ENCODE data around the gene HSF4. TPM values are rescaled to one million over a fixed set of nuclear protein-coding genes. Genes with fewer than 3 reads are reported as not detected.

The HSF4 gene
- total and polyA plus RNA-seq, 7 experiments from 2014 or later, result 9.9 to 150 (median 15.5) TPM; not detected in 2

GRCh38 chr16:67188323-67188722, 23.8 kb downstream of the HSF4 start:
- no peaks in the 10 kb centered on the region for H3K27me3 ChIP-seq (ENCODE audit: control insufficient read depth in 2 of 2, insufficient read depth in 2 of 2, low read length in 2 of 2)
- Mint-ChIP-seq H3K9me3 (no peaks in the 10 kb centered on the region), H3K27ac (no peak overlapping the region), H3K27me3 (peaks cover 0 to 15% (median 0%) of the 10 kb centered on the region in 5 donors), H3K4me3 (no peak overlapping the region), H3K4me1 (peaks cover 17 to 35% (median 29%) of the 10 kb centered on the region in 7 donors), H3K36me3 (peaks cover 0 to 5% (median 0%) of the 10 kb centered on the region in 5 donors)
- ATAC-seq, result no peak
- no peak overlapping the region for H3K4me3 ChIP-seq (ENCODE audit: low read length)
- no peak for DNase-seq
- no peaks in the 10 kb centered on the region for H3K9me3 ChIP-seq (ENCODE audit: control insufficient read depth in 2 of 3, low read length in 3 of 3)
- intact Hi-C loops (cut with micrococcal nuclease), result no loop called here
- POLR2A ChIA-PET, result interaction anchor here (0.8 to 1.0 kb wide), 2 partner anchors 121 to 656 kb away, joined by 3 read pairs; no protein-coding TSS in a partner anchor
- H3K27ac ChIP-seq (ENCODE audit: low read depth, low read length), result no peak overlapping the region
- CTCF ChIA-PET, result interaction anchor here (0.5 kb wide), 1 partner anchor 18 kb away, joined by 3 read pairs; the partner anchor contains the start of gene NOL3
- H3K4me1 ChIP-seq (ENCODE audit: control insufficient read depth in 2 of 2, insufficient read depth in 2 of 2, low read length in 2 of 2), result peaks cover 27 to 29% of the 10 kb centered on the region in 2 donors
- H3K36me3 ChIP-seq (ENCODE audit: control insufficient read depth in 2 of 3, insufficient read depth in 3 of 3, low read length in 3 of 3), result peaks cover 0 to 7% (median 0%) of the 10 kb centered on the region in 3 experiments

- no peak for DNase-seq
Measured at GRCh38 chr16:67188798-67189197, 24.3 kb downstream of the HSF4 start.

GRCh38 chr16:67190041-67190440, 25.5 kb downstream of the HSF4 start, which contains the start of gene EXOC3L1:
EXOC3L1 (minus strand) TSS chr16:67190136; CDS start chr16:67189676, 460 bp downstream.
- intact Hi-C loops (cut with micrococcal nuclease), result no loop called here
- peaks cover 7 to 14% (median 10%) of the 10 kb centered on the region in 3 experiments for H3K36me3 ChIP-seq (ENCODE audit: control insufficient read depth in 2 of 3, insufficient read depth in 3 of 3, low read length in 3 of 3)
- peaks cover 0 to 10% (median 0%) of the 10 kb centered on the region in 5 donors for H3K36me3 Mint-ChIP-seq
- DNase-seq (no peak), ATAC-seq (no peak)
- peak within 1 kb of the TSS in 4 of 10 donors; percentile 23 to 92 (median 42) for H3K4me3 Mint-ChIP-seq
- H3K4me1 Mint-ChIP-seq, result peaks cover 13 to 44% (median 37%) of the 10 kb centered on the region in 7 donors
- no peak within 1 kb of the TSS for H3K27ac Mint-ChIP-seq
- ChIA-PET POLR2A (no interaction called here), CTCF (interaction anchor here (1.2 to 1.7 kb wide), 2 partner anchors 35 to 54 kb away, joined by 4 read pairs; no protein-coding TSS in a partner anchor)
- no peak within 1 kb of the TSS for H3K27ac ChIP-seq (ENCODE audit: low read depth, low read length)
- peaks cover 31 to 34% of the 10 kb centered on the region in 2 donors for H3K4me1 ChIP-seq (ENCODE audit: control insufficient read depth in 2 of 2, insufficient read depth in 2 of 2, low read length in 2 of 2)
- H3K9me3 ChIP-seq (ENCODE audit: control insufficient read depth in 2 of 3, low read length in 3 of 3), result no peaks in the 10 kb centered on the region
- no peak within 1 kb of the TSS for H3K4me3 ChIP-seq (ENCODE audit: low read length)
- no peaks in the 10 kb centered on the region for H3K9me3 Mint-ChIP-seq
- no peaks in the 10 kb centered on the region for H3K27me3 ChIP-seq (ENCODE audit: control insufficient read depth in 2 of 2, insufficient read depth in 2 of 2, low read length in 2 of 2)
- peaks cover 0 to 15% (median 0%) of the 10 kb centered on the region in 5 donors for H3K27me3 Mint-ChIP-seq

More at GRCh38 chr16:67188798-67189197, 24.3 kb downstream of the HSF4 start:
- no peaks in the 10 kb centered on the region for H3K9me3 ChIP-seq (ENCODE audit: control insufficient read depth in 2 of 3, low read length in 3 of 3)
- H3K27ac ChIP-seq (ENCODE audit: low read depth, low read length), result no peak overlapping the region
- H3K36me3 ChIP-seq (ENCODE audit: control insufficient read depth in 2 of 3, insufficient read depth in 3 of 3, low read length in 3 of 3), result peaks cover 0 to 5% (median 0%) of the 10 kb centered on the region in 3 experiments
- H3K9me3 Mint-ChIP-seq, result no peaks in the 10 kb centered on the region
- H3K4me3 Mint-ChIP-seq, result no peak overlapping the region
- H3K36me3 Mint-ChIP-seq, result peaks cover 0 to 8% (median 0%) of the 10 kb centered on the region in 5 donors
- peaks cover 17 to 40% (median 34%) of the 10 kb centered on the region in 7 donors for H3K4me1 Mint-ChIP-seq
- no peak overlapping the region for H3K27ac Mint-ChIP-seq
- CTCF ChIA-PET, result interaction anchor here (0.5 kb wide), 1 partner anchor 19 kb away, joined by 3 read pairs; the partner anchor contains the start of gene NOL3
- peaks cover 0 to 15% (median 0%) of the 10 kb centered on the region in 5 donors for H3K27me3 Mint-ChIP-seq
- POLR2A ChIA-PET, result interaction anchor here (0.8 kb wide), 1 partner anchor 655 kb away, joined by 3 read pairs; no protein-coding TSS in a partner anchor
- no peaks in the 10 kb centered on the region for H3K27me3 ChIP-seq (ENCODE audit: control insufficient read depth in 2 of 2, insufficient read depth in 2 of 2, low read length in 2 of 2)
- H3K4me1 ChIP-seq (ENCODE audit: control insufficient read depth in 2 of 2, insufficient read depth in 2 of 2, low read length in 2 of 2), result peaks cover 32 to 34% of the 10 kb centered on the region in 2 donors
- no peak overlapping the region for H3K4me3 ChIP-seq (ENCODE audit: low read length)
- ATAC-seq, result no peak
- intact Hi-C loops (cut with micrococcal nuclease), result no loop called here

GRCh38 chr16:67190448-67191399, 26.2 kb downstream of the HSF4 start:
- POLR2A ChIA-PET, result interaction anchor here (0.5 kb wide), 1 partner anchor 165 kb away, joined by 3 read pairs; no protein-coding TSS in a partner anchor
- peak overlapping the region in 8 of 10 donors; percentile 20 to 92 (median 89) for H3K4me3 Mint-ChIP-seq

GRCh38 chr16:67191411-67191994, 27.0 kb downstream of the HSF4 start:
- H3K27me3 Mint-ChIP-seq, result peaks cover 0 to 5% (median 0%) of the 10 kb centered on the region in 5 donors
- H3K4me3 Mint-ChIP-seq, result peak overlapping the region; percentile 83 to 93 (median 92)
- peak overlapping the region; percentile 53 to 95 (median 91) for H3K27ac Mint-ChIP-seq
- ATAC-seq (no peak), DNase-seq (no peak)
- H3K4me1 Mint-ChIP-seq, result peaks cover 16 to 46% (median 40%) of the 10 kb centered on the region in 7 donors
- H3K27ac ChIP-seq (ENCODE audit: low read depth, low read length), result peak overlapping the region; percentile 94
- H3K36me3 Mint-ChIP-seq, result peaks cover 5 to 18% (median 6%) of the 10 kb centered on the region in 5 donors
- peaks cover 7 to 28% (median 11%) of the 10 kb centered on the region in 3 experiments for H3K36me3 ChIP-seq (ENCODE audit: control insufficient read depth in 2 of 3, insufficient read depth in 3 of 3, low read length in 3 of 3)
- no peaks in the 10 kb centered on the region for H3K9me3 Mint-ChIP-seq
- no peaks in the 10 kb centered on the region for H3K27me3 ChIP-seq (ENCODE audit: control insufficient read depth in 2 of 2, insufficient read depth in 2 of 2, low read length in 2 of 2)
- peak overlapping the region; percentile 72 for H3K4me3 ChIP-seq (ENCODE audit: low read length)
- H3K9me3 ChIP-seq (ENCODE audit: control insufficient read depth in 2 of 3, low read length in 3 of 3), result no peaks in the 10 kb centered on the region
- peaks cover 22 to 26% of the 10 kb centered on the region in 2 donors for H3K4me1 ChIP-seq (ENCODE audit: control insufficient read depth in 2 of 2, insufficient read depth in 2 of 2, low read length in 2 of 2)
- ChIA-PET CTCF (no interaction called here), POLR2A (interaction anchor here (1.1 to 1.9 kb wide), 3 partner anchors 8 to 35 kb away, joined by 5 to 7 read pairs (median 6); partner anchors contain the start of genes FBXL8, MATCAP1, TMEM208 and TRADD)
- intact Hi-C loops (cut with micrococcal nuclease), result no loop called here

More at GRCh38 chr16:67190448-67191399, 26.2 kb downstream of the HSF4 start:
- H3K27me3 Mint-ChIP-seq, result peaks cover 0 to 8% (median 0%) of the 10 kb centered on the region in 5 donors
- peaks cover 24 to 27% of the 10 kb centered on the region in 2 donors for H3K4me1 ChIP-seq (ENCODE audit: control insufficient read depth in 2 of 2, insufficient read depth in 2 of 2, low read length in 2 of 2)
- ATAC-seq (no peak), DNase-seq (no peak)
- intact Hi-C loops (cut with micrococcal nuclease), result no loop called here
- H3K36me3 Mint-ChIP-seq, result peaks cover 0 to 12% (median 0%) of the 10 kb centered on the region in 5 donors
- no peak overlapping the region for H3K27ac ChIP-seq (ENCODE audit: low read depth, low read length)
- H3K36me3 ChIP-seq (ENCODE audit: control insufficient read depth in 2 of 3, insufficient read depth in 3 of 3, low read length in 3 of 3), result peaks cover 7 to 21% (median 10%) of the 10 kb centered on the region in 3 experiments
- peaks cover 8 to 40% (median 34%) of the 10 kb centered on the region in 7 donors for H3K4me1 Mint-ChIP-seq
- H3K9me3 Mint-ChIP-seq, result no peaks in the 10 kb centered on the region
- H3K9me3 ChIP-seq (ENCODE audit: control insufficient read depth in 2 of 3, low read length in 3 of 3), result no peaks in the 10 kb centered on the region
- H3K27ac Mint-ChIP-seq, result peak overlapping the region in 2 of 9 donors; percentile 53 to 93
- no peak overlapping the region for H3K4me3 ChIP-seq (ENCODE audit: low read length)
- no peaks in the 10 kb centered on the region for H3K27me3 ChIP-seq (ENCODE audit: control insufficient read depth in 2 of 2, insufficient read depth in 2 of 2, low read length in 2 of 2)
- CTCF ChIA-PET, result interaction anchor here (1.2 to 1.7 kb wide), 2 partner anchors 36 to 54 kb away, joined by 4 read pairs; no protein-coding TSS in a partner anchor

All from naive thymus-derived CD4-positive, alpha-beta T cell (primary cell).